ENCODE results near the gene HIP1R.

Gene HIP1R

DNA sequence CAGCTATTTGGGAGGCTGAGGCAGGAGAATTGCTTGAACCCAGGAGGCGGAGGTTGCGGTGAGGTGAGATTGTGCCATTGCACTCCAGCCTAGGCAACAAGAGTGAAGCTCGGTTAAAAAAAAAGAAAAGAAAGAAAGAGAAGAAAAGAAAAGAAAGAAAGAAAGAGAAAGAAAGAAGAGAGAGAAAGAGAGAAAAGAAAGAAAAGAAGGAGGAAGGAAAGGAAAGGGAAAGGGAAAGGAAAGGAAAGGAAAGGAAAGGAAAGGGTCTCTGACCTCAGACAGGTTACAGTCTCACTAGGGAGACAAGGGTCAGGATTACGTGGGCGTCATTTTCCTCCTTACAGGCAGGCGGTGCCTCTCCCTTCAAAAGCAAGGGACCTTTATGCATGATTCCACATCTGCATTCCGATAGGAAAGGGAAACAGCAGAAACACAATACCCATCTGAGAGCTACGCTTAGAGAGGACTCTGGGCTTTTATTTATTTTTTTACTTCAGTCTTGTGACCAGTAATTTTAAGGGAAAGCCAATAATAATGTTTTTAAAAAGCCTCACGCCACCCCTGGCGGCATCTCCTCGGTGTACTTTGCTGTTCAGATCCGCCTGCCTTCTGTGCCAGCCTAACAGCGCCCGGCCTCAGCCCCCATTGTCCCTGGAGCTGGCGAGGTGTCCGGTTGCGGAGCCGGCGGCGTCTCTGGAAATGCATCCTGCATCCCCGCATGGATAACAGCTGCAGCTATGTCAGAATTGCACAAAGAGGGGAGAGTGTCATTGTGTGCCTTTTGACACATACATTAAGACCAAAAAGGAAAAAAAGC is 945 bp upstream of the HIP1R start:
- DNase-seq (ENCODE audit: low read depth), result no peak

DNA sequence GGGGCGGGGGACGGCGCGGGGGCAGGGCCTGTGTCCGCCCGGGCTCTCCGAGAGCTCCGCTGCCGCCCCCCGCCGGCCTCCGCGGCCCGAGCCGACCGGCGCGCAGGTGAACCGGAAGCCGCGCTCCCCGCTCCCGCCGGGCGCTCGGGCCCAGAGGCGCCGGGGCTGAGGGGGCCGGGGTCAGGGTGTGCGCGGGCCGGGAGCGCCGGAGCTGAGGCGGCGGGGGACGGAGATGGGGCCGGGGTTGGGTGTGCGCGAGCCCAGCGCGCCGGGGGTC is 431 bp downstream of the HIP1R start:
- DNase-seq (ENCODE audit: low read depth), result no peak

DNA sequence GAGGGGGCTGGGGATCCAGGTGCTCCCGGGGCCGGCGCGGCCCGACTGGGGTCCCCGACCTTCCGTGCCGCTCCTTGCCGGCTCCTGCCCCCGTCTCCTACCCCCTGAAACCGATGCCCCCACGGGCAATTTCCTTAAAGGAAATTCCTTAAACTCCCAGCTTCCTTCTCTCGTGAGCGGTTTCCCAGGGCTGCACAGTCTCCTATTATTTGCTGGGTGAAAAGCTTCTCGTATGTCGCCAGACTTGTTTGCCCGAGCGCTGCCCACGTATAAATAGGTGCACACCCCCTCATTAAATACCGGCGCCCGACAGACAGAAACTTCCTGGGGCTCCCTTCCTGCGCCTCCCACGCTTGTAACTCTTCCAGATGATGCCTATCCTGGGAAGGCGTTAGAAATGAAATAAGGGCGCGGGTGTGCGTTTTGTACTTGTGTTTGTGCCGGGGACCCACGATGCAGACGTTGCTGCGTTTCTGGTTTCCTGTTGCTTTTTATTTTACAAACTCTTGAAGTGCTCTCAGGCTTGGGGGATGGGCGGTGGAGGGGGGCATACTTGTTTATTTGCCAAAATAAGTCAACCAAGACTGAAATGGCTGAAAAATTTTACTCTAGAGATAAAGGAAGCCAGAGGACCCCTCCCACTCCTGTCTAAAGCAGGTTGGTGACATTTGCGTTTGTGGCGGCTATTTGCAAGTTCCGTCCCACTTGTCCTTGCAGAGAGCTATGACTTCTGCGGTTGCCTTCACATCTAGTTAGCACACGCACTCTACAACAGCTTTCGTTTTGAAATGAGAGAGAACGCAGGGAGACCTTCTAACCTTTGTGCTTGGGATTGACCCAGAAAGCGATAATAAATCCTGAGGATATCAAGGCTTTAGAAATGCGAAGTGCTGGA is 1.0 kb downstream of the HIP1R start:
- DNase-seq (ENCODE audit: low read depth), result peak; percentile 17

DNA sequence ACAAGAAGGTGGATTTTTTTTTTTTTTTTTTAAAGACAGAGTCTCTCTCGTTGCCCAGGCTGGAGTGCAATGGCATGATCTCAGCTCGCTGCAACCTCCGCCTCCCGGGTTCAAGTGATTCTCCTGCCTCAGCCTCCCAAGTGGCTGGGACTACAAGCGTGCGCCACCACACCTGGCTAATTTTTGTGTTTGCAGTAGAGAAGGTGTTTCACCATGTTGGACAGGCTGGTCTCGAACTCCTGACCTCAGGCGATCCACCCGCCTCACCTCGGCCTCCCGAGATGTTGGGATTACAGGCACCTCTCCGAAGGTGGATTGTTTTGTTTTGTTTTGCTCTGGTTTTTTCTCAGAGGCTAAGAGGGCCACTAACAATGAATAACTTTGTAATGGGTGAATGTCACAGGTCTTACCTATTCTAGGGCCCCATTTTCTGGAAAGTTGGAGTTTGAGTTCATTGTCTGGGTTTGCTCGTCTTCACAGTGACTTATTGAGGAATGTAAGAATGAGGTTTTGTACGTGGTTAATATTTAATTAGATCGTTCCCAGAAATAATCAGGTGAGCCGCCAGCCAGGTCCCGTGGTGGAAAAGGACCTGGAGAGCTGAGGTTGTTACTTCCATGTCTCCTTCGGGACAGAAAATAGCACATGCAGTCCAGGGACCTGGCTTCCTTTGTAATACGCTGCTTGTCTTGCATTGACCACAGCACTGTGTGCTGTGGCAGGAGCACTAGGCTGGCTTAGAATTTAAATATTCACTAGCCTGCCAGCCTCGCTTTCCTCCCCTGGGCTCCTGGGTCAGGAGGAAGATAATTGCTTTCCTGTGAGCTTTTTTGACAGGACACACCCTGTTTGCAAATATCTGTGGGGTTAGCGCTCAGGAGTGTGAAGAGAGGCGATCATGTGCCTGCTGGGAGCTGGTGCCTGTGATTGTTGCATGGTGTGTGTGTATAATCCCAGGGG is 2.3 kb downstream of the HIP1R start:
- DNase-seq (ENCODE audit: low read depth), result no peak

DNA sequence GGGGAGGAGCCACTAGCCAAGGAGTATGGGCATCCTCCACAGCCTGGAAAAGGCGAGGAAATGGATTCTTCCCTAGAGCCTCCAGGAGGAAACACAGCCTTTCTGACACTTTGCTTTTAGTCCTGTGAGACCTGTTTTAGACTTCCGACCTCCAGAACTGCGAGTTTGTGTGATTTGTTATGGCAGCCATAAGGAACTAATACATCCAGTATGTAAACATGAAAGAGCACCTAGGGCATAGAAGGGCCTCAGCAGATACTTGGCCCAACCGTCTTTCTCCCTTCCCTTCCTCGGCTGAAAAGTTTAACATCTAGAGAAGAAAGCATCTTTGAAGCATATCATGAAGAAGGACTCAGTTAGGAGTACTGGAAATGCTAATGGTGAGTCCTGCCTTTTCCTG is 3.6 kb downstream of the HIP1R start:
- no peak for DNase-seq (ENCODE audit: low read depth)

DNA sequence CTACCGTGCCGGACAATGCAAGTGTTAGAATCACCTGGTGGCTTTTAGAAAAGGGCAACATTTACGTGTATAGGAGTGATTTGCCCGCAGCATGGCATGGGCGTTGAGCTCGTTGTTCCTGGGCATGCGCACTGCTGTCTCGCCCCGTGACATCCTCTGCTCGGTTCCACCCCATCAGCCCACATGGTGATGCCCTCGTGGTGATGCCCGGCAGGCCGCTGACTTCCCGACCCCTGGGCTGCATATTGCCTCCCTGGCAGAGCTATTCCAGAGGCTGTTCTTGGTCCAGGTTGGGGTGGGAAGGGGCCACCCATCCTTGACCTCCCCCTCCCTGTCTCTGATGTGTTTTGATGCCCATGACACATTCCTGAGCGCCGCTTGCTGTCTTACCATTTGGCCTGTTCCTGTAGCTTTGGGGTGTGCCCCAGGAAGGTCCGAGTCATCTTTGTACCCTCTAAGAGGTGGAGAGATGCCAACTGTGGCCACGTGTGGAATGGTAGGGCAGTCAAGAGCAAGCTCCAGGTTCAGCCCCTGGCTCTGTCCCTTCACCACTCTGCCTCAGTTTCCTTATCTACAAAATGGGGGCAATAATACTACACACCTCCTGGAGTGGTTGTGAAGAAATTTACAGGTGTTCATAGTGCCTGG is 4.8 kb downstream of the HIP1R start:
- no peak for DNase-seq (ENCODE audit: low read depth)

DNA sequence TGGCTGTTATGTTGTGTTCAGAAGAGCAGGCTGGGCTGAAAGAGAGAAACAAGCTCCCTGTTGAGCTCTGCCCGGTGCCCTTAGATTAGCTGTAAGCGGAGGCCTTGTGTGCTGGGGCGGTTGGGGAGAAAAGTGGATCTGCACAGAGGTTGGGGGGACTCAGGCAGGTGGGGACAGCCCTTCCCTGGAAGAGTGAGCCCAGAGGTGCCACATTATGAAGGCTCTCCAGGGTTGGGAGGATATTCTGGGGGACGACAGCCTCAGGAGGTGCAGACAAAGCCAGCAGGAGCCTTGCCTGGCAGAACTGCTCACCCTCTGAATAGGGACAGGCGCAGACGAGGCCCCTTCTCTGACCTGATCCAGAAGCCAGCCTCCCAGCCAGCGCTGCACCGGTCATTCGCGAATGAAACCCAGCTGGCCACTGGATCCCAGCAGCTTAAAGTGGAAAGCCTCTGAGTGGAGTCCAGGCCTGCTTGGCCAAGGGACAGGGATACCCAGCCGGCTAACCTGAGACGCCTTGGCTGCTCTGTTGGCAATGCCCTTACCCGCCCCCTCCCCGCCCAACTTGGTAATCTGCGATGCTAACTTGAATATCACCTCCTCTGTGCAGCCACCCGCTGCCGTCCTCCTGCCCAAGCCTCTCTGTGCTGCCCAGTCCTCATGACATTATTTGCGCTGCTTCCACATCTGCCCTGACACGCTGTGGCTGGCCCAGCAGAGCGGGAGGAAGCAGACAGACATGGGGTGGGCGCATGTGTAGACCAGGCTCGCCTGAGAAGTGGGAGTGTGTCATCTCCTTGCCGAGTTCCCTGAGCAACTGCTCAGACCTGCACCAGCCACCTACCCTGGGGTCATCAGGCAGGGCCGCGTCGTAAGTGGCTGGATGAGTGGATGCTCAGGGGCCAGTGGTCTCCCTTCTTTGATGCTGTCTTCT is 5.6 kb downstream of the HIP1R start:
- DNase-seq (ENCODE audit: low read depth), result no peak

DNA sequence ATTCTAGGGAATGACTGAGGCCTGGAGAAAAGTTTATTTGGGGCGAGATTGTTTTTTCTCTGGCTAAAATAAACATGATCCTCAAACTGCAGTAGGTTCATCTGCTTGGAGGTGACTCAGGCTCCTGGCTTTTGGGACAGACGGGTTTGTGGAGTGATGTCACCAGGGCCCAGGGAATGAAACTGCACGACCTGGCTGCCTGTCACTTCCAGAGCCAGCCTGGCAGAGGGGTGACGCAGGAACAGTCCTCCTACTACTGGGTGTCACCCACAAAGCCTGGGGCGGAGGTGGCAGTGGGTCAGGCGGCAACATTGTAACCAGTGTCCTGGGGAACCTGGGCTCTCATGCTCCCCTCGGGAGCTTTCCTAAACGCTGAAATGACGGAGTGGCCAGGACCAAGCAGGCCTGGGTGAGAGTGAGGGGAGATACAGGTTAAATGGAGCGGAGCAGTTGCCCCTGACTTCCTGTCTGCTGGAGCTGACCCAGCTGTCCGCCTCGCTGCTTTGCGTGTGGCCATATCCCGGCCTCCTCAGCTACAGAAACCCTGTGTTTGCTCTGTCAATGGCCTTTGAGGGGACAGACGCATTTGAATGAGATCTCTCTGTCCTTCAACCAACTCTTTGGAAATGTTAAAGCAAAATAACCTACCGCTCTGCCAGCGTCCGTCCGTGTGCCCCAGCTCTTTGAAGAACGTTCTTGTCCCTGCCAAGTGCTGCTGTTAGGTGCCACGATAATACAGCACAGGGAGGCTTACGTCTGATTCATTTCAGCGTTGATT is 6.5 kb downstream of the HIP1R start:
- DNase-seq (ENCODE audit: low read depth), result no peak

DNA sequence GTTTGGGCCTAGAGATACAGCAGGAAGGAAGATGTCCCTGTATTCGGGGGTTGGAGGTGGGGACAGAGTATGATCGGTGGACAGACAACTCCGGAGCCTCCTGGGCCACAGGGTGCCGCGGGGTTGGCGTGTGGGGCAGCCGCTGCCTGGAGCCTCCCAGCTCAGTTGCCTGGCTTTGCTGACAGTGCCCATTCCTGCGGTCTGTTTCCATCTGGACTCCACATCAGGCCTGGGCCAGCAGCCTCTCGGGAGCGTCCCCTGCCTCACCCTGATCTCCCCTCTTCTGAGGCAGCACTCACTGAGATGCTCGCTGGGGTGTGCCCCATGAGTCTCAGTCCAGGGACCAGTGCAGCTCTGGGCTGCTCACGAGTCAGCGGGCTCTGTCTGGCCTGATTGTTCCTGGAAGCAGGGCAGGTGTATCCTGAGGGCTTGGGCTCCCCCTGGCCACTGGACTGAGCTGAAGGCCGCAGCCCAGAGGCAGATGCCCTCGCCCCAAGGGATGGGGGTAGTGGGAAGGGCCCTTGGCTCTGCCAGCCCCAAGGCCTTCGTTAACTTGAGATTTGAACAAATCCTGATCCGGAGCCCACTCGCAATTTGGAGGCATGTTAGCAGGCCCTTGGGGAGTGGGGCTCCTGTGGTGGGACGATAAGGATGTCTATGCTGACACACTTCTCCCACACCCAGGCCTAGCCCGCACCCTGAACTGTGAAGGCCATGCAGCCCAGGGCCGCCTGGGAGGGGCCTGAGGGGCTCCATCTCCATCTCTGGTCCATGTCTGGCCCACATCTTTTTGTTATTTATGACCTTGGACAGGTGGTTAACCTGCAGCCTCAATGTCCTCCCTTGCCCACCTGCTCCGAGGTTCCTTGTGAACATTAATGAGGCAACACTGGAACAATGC is 7.5 kb downstream of the HIP1R start:
- DNase-seq (ENCODE audit: low read depth), result no peak

DNA sequence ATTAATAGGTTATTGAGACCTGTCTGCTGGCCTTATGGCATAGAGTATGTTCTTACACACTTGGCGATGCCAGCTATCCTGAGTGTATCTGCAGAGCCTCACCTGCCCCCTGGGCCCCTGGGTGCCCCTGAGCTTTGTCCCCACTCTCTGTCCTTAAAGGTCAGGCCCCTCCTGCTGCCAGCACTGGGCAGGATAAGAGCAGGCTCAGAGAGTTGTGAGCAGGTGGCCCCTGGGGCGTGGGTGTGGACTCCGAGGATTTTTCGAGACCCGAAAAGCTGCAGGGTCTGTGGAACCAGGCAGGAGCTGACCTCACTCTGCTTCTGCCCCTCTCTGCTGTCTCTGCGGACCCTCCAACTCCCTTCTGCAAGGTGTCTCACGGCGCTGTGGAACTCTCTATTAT is 8.2 kb downstream of the HIP1R start:
- no peak for DNase-seq (ENCODE audit: low read depth)

DNA sequence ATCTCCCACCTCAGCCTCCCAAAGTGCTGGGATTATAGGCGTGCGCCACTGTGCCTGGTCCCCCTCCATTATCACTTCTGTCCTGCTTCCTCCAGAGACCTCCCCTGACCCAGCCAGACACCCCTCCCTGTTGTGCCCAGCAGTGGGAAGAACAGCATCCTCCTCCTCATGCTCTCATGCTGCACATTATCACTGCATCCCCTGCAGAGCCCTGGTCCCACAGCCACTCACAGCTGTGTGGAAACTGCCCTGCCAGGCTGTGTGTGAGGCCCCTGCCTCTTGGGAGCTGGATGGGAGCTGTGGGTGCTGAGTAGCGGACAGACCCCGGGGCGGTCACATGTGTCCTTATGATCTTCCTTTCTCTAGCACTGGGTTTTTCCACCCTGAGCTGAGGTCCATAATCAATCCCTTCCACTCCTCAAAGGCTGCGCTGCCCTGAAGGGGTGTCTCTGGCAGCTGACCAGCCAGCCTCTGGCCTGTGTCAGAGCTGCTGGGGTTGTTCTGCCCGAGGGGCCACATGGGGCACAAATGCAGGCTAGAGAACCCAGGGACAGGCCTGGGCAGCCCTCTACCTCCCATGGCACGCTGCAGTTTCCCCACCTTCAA is 9.2 kb downstream of the HIP1R start:
- no peak for DNase-seq (ENCODE audit: low read depth)

DNA sequence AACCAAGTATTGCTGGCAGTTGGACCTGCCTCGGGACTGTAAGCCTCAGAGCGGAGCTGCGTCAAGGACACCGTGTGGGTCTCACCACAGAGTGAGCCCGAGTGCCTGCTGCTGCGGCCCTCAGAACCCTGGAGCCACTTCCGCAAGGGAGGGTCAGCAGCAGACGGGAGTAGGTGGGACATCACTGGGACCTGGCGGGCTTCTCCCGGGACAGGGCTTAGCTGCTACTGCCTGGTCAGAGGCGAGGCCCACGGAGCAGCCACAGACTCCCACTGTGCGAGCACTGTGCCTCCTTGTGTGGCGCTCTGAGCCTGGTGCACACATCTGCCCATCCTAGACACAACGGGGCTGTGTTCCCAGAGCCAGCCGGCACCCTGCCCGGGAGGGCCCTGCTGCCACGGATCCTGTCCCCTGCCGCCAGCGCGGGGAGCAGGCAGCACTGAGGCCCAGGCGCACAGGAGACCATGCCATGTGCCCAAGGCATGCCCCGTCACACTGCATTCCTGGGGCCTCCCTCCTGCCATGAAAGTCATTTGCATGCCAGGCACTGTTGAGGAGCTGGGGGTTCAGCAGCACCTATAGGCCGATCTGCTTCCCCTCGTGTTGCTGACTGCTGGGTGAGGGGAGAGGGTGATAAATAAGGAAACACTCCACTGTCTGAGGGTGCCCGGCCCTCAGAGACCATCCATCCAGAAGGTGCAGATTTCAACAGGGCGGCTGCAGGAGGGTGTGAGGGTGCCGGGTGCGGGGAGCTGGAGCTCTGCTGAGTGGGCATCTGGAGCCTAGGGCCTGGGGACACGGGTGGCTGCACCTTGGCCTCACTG is 10.0 kb downstream of the HIP1R start:
- no peak for DNase-seq (ENCODE audit: low read depth)

DNA sequence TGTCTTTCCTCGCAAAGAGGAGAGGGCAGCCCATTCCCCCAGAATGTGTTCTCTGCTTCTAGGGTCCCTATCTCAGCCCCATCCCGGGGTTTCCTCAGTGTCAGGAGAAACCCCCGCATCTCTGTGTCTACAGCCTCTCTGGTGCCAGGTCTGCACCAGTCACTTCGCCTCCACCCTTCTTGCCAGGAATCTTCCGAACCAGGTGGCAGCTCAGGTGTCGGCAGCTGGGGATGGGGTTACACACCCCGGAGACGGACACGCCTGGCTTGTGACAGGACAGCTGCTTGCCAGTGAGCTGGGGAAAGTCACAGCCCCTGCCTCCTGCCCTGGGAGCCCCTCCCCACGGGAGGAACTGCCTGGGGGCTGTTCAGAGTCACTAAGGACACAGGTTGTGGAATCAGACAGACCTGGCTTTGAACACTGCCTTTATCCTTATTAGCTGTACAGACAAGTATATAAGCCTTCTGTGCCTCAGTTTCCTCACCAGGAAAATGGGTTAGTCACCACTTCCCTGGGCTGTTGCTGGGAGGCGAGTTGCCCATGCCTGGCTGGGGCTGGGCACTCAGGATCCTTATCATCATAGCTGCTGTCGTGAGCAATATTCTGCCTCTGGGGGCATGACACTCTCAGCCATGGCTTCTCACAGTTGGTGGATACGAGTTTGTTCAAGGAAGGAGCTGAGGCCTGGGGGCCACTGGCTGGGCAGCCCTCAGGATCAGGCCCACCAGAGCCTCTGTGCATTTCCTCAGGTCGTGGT is 10.8 kb downstream of the HIP1R start:
- no peak for DNase-seq (ENCODE audit: low read depth)

DNA sequence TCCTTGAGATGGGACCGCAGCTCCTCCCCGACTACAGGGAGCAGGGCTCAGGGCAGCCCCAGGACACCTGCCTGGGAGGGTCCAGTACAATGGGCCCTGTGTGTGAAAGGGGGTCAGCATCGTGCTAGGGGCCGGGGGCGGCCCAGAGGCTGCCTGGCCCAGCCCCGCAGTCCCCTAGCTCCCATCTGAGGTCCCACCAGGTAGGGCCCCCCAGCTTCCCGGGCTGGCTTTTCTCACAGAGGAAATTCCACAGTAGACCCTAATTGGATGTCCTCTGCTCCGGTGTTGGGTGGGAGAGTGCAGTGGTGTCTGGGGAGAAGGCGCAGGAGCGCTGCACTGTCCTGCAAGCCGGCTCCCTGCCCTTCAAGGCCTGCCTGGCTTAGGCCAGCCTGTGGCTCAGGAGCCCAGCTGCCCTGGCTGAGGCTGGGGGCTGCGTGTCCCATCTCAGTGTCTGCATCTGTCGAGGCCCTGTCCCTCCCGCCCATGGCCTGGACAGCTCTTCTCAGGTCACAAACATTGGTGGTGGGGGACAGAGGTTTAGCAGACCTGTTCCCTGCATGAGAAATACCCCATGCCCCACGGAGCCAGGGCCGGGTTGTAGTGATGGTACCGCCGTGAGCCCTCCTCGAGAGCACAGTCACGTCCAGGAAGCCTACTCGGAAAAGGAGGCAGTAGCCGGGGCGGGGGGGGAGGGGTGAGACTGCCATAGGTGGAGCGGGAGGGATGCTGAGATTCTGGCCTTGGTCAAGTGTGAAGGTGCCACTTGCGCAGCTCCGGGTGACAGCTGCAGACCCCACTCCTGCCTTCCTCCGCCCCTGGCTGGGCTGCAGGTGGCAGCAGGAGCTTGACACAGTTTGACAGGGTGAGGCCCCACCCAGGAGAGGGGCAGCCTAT is 11.6 kb downstream of the HIP1R start:
- no peak for DNase-seq (ENCODE audit: low read depth)

DNA sequence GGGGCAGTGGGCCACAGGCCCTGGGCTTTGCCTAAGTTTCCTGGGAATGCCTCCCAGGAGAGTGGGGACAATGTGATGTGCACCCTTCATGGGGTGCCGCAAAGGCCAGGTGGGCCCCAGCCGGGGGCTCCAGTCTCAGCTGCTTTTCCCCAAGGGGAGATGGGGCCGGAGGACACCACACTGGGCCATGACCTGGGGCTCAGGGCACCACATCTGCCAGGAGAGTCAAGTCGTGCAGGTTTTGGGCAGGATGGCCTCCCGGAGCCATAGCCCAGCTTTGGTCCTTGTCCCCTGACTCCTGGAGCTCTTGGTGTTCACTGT is 12.2 kb downstream of the HIP1R start:
- DNase-seq (ENCODE audit: low read depth), result no peak

DNA sequence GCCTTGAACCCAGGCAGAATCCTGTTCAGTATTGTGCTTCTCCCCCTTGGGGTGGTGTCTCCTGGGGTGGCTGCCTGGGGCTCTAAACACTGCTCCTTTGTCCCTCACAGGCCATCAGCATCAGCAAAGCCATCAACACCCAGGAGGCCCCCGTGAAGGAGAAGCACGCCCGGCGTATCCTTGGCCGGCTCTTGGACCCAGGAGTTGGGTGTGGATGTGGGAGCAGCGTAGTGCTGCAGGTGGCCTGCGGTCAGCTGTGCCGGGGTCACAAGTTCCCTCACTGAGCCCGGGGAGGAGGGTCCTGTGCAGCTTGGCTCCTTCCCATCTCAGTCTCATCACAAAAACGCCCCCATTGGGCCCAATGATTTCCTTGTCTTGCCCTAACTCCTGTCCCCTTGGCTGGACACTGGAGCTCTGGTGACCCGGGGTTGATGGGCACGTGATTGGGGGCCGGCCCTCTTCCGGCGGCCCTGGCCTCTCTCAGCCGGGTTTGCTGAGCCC is 12.7 kb downstream of the HIP1R start:
- no peak for DNase-seq (ENCODE audit: low read depth)

All from stimulated activated CD8-positive, alpha-beta memory T cell treated with anti-CD3 and anti-CD28 coated beads, Interleukin-12 subunit alpha, Interleukin-12 subunit beta, amount 100 ng/mL, for 4 hours (primary cell).